ENCODE results near the gene RIMS4. TPM values are rescaled to one million over a fixed set of nuclear protein-coding genes. Genes with fewer than 3 reads are reported as not detected.

Gene RIMS4
- total and polyA plus RNA-seq, 2 of the 8 experiments (the other 6 are each of a cell fraction or from before 2014, with no cell fraction given), result 13.3 to 44.2 TPM

DNA sequence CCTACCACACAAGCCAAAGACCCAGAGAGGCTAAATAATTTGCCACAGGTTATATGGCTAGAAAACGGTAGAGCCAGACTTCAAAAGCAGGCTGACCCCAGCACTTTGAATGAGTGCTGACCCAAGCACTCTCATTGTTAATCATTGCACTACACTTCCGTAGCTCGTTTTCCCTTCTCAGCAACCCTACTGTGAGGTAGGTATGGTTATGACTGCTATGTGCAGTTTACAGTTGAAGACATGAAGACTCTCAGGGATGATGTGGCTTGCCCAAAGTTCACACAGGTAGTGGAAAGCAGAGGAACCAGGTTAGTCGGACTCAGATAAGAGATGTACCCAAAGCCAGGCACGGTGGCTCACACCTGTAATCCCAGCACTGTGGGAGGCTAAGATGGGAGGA, 33.5 kb upstream of the RIMS4 start (continued):
- TF ChIP-seq, protein P1, sequence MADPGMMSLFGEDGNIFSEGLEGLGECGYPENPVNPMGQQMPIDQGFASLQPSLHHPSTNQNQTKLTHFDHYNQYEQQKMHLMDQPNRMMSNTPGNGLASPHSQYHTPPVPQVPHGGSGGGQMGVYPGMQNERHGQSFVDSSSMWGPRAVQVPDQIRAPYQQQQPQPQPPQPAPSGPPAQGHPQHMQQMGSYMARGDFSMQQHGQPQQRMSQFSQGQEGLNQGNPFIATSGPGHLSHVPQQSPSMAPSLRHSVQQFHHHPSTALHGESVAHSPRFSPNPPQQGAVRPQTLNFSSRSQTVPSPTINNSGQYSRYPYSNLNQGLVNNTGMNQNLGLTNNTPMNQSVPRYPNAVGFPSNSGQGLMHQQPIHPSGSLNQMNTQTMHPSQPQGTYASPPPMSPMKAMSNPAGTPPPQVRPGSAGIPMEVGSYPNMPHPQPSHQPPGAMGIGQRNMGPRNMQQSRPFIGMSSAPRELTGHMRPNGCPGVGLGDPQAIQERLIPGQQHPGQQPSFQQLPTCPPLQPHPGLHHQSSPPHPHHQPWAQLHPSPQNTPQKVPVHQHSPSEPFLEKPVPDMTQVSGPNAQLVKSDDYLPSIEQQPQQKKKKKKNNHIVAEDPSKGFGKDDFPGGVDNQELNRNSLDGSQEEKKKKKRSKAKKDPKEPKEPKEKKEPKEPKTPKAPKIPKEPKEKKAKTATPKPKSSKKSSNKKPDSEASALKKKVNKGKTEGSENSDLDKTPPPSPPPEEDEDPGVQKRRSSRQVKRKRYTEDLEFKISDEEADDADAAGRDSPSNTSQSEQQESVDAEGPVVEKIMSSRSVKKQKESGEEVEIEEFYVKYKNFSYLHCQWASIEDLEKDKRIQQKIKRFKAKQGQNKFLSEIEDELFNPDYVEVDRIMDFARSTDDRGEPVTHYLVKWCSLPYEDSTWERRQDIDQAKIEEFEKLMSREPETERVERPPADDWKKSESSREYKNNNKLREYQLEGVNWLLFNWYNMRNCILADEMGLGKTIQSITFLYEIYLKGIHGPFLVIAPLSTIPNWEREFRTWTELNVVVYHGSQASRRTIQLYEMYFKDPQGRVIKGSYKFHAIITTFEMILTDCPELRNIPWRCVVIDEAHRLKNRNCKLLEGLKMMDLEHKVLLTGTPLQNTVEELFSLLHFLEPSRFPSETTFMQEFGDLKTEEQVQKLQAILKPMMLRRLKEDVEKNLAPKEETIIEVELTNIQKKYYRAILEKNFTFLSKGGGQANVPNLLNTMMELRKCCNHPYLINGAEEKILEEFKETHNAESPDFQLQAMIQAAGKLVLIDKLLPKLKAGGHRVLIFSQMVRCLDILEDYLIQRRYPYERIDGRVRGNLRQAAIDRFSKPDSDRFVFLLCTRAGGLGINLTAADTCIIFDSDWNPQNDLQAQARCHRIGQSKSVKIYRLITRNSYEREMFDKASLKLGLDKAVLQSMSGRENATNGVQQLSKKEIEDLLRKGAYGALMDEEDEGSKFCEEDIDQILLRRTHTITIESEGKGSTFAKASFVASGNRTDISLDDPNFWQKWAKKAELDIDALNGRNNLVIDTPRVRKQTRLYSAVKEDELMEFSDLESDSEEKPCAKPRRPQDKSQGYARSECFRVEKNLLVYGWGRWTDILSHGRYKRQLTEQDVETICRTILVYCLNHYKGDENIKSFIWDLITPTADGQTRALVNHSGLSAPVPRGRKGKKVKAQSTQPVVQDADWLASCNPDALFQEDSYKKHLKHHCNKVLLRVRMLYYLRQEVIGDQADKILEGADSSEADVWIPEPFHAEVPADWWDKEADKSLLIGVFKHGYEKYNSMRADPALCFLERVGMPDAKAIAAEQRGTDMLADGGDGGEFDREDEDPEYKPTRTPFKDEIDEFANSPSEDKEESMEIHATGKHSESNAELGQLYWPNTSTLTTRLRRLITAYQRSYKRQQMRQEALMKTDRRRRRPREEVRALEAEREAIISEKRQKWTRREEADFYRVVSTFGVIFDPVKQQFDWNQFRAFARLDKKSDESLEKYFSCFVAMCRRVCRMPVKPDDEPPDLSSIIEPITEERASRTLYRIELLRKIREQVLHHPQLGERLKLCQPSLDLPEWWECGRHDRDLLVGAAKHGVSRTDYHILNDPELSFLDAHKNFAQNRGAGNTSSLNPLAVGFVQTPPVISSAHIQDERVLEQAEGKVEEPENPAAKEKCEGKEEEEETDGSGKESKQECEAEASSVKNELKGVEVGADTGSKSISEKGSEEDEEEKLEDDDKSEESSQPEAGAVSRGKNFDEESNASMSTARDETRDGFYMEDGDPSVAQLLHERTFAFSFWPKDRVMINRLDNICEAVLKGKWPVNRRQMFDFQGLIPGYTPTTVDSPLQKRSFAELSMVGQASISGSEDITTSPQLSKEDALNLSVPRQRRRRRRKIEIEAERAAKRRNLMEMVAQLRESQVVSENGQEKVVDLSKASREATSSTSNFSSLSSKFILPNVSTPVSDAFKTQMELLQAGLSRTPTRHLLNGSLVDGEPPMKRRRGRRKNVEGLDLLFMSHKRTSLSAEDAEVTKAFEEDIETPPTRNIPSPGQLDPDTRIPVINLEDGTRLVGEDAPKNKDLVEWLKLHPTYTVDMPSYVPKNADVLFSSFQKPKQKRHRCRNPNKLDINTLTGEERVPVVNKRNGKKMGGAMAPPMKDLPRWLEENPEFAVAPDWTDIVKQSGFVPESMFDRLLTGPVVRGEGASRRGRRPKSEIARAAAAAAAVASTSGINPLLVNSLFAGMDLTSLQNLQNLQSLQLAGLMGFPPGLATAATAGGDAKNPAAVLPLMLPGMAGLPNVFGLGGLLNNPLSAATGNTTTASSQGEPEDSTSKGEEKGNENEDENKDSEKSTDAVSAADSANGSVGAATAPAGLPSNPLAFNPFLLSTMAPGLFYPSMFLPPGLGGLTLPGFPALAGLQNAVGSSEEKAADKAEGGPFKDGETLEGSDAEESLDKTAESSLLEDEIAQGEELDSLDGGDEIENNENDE (IDR thresholded peaks at IDR 0.05; ENCODE audit: insufficient replicate concordance, low read length), result no peak
- TF ChIP-seq YY1 (IDR thresholded peaks at IDR 0.05; ENCODE audit: low read depth, low read length) (no peak), JUN (IDR thresholded peaks at IDR 0.05; ENCODE audit: low read depth, low read length) (no peak), CTBP2 (IDR thresholded peaks at IDR 0.05; ENCODE audit: borderline replicate concordance, insufficient read depth, insufficient read length, low read length) (no peak), TEAD4 (IDR thresholded peaks at IDR 0.05; ENCODE audit: low read depth, low read length) (no peak), EZH2 (IDR thresholded peaks at IDR 0.05; ENCODE audit: low read depth, low read length, severe bottlenecking) (no peak), KDM5A (IDR thresholded peaks at IDR 0.05; ENCODE audit: low read length) (no peak), CBX8 (IDR thresholded peaks at IDR 0.05; ENCODE audit: borderline replicate concordance, low read depth, low read length) (no peak), SRF (IDR thresholded peaks at IDR 0.05; ENCODE audit: low read depth, low read length) (no peak), KDM4A (IDR thresholded peaks at IDR 0.05; ENCODE audit: low read depth, low read length, severe bottlenecking) (no peak), FOSL1 (IDR thresholded peaks at IDR 0.05; ENCODE audit: insufficient read depth, low read depth, low read length) (no peak)

Measured in H1 (cell line).